VCaP (cell line): ENCODE data around the gene GDF2.

Source experiments
- H3K27ac ChIP-seq: fragments of 450-650 bp; 2 replicates; pipeline ENCODE4 v1.5.1; 2017
- CTCF ChIP-seq: fragments of 450-650 bp; conservative IDR thresholded peaks from 2 replicates; pipeline ENCODE4 v1.5.1; 2017; ENCODE audit warnings: mild to moderate bottlenecking, moderate library complexity

GDF2 gene

GRCh38 chr10:47282005-47282656 is 40.1 kb upstream of the GDF2 start:
- TF ChIP-seq CTCF, result no peak
- no peak overlapping the region for H3K27ac ChIP-seq

- no peak overlapping the region for H3K27ac ChIP-seq
- no peak for TF ChIP-seq CTCF
Observed at GRCh38 chr10:47282657-47283018, 39.6 kb upstream of the GDF2 start.

GRCh38 chr10:47283101-47283630 is 39.1 kb upstream of the GDF2 start:
- no peak overlapping the region for H3K27ac ChIP-seq
- TF ChIP-seq CTCF, result no peak

GRCh38 chr10:47283848-47284247 is 38.4 kb upstream of the GDF2 start:
- H3K27ac ChIP-seq, result no peak overlapping the region
- no peak for TF ChIP-seq CTCF

- no peak for TF ChIP-seq CTCF
- H3K27ac ChIP-seq, result no peak overlapping the region
Observed at GRCh38 chr10:47285381-47286115, 36.7 kb upstream of the GDF2 start.

- no peak for TF ChIP-seq CTCF
- no peak overlapping the region for H3K27ac ChIP-seq
Observed at GRCh38 chr10:47286116-47286505, 36.1 kb upstream of the GDF2 start.

GRCh38 chr10:47286591-47287315 is 35.5 kb upstream of the GDF2 start:
- no peak overlapping the region for H3K27ac ChIP-seq
- TF ChIP-seq CTCF, result no peak
